K562 (cell line): ENCODE data around the gene FES. TPM values are rescaled to one million over a fixed set of nuclear protein-coding genes. Genes with fewer than 3 reads are reported as not detected.

Source experiments
- CCNT2 ChIP-seq: IDR thresholded peaks from 2 replicates; pipeline ENCODE4 v1.6.1; 2011; ENCODE audit warnings: borderline replicate concordance, low read depth, mild to moderate bottlenecking, moderate library complexity, mixed read lengths, low read length; ENCODE audit not compliant: insufficient read length; ENCODE audit errors: extremely low read depth
- CHCHD3 ChIP-seq: fragments of 250-450 bp; sonication (Bioruptor Pico); IDR thresholded peaks from 2 replicates; pipeline ENCODE4 v2.1.2; 2022; ENCODE audit warnings: mild to moderate bottlenecking
- CTCFL ChIP-seq: IDR thresholded peaks from 2 replicates; pipeline ENCODE4 v1.6.1; 2011; ENCODE audit warnings: borderline replicate concordance, low read depth, mild to moderate bottlenecking, moderate library complexity, low read length; ENCODE audit not compliant: insufficient read depth, poor library complexity, severe bottlenecking
- HDAC3 ChIP-seq: fragments of 450-650 bp; IDR thresholded peaks from 2 replicates; pipeline ENCODE4 v1.6.1; 2018; ENCODE audit warnings: borderline replicate concordance, mild to moderate bottlenecking, moderate library complexity; ENCODE audit not compliant: partially characterized antibody
- KHSRP ChIP-seq: fragments of 450-650 bp; IDR thresholded peaks from 2 replicates; pipeline ENCODE4 v1.6.1; 2017
- MTA1 ChIP-seq: fragments of 450-650 bp; IDR thresholded peaks from 2 replicates; pipeline ENCODE4 v1.6.1; 2017; ENCODE audit warnings: borderline replicate concordance
- MYBL2 ChIP-seq, 2 experiments: fragments of 450-650 bp in 1 of 2; sonication (generic) in 1 of 2; formaldehyde crosslinking in 1 of 2; IDR thresholded peaks; 2 replicates each; pipeline versions ENCODE4 v1.6.1 to v1.8.1; 2017 to 2022; ENCODE audit warnings: borderline replicate concordance in 1 of 2, inconsistent platforms in 1 of 2, low read depth in 1 of 2, mild to moderate bottlenecking in 1 of 2, missing genetic modification reagents in 1 of 2, moderate library complexity in 1 of 2
- NCOA6 ChIP-seq: fragments of 450-650 bp; IDR thresholded peaks from 2 replicates; pipeline ENCODE4 v1.6.1; 2017; ENCODE audit warnings: mild to moderate bottlenecking
- PTBP1 ChIP-seq: fragments of 200-400 bp; formaldehyde crosslinking; IDR thresholded peaks from 2 replicates; pipeline ENCODE4 v1.6.1; 2017; ENCODE audit warnings: low read depth, low read length
- TAF1 ChIP-seq: IDR thresholded peaks from 2 replicates; pipeline ENCODE4 v1.6.1; 2011; ENCODE audit warnings: mild to moderate bottlenecking, low read length, moderate library complexity; ENCODE audit not compliant: insufficient read depth, control insufficient read depth, severe bottlenecking; ENCODE audit errors: extremely low read depth
- TAF15 ChIP-seq: fragments of 200-400 bp; formaldehyde crosslinking; IDR thresholded peaks from 2 replicates; pipeline ENCODE4 v1.6.1; 2017; ENCODE audit warnings: mild to moderate bottlenecking, low read depth, low read length, moderate library complexity
- TSC22D4 ChIP-seq: fragments of 450-650 bp; IDR thresholded peaks from 2 replicates; pipeline ENCODE4 v1.6.1; 2016; ENCODE audit warnings: missing genetic modification characterization, missing biosample characterization, control low read depth
- ZHX1 ChIP-seq: fragments of 150-350 bp; conservative IDR thresholded peaks from 2 replicates; pipeline ENCODE4 v1.6.1; 2014; ENCODE audit warnings: low read length
- ZNF24 ChIP-seq: fragments of 450-650 bp; IDR thresholded peaks from 2 replicates; pipeline ENCODE4 v1.6.1; 2016
- ZNF324 ChIP-seq: fragments of 250-450 bp; sonication (Bioruptor Pico); IDR thresholded peaks from 2 replicates; pipeline ENCODE4 v1.4.0; 2020; ENCODE audit warnings: mild to moderate bottlenecking
- ZNF583 ChIP-seq: fragments of 250-450 bp; sonication (Bioruptor Pico); IDR thresholded peaks from 2 replicates; pipeline ENCODE4 v1.4.0; 2020
- polyA plus RNA-seq, 8 experiments: library from polyadenylated mRNA; depleted of rRNA in 4 of 8; stranded (reverse) in 5 of 8; unstranded in 3 of 8; fragments of >200 nt; fragmentation: Nextera tagmentation in 2 of 8; fragmentation: Illumina TruSeq in 1 of 8; extraction: Ambion mirVana in 2 of 8; extraction: Trizol in 1 of 8; gene quantifications; 2 replicates each; pipeline versions ENCODE4 v1.2.1 to v1.2.3, GENCODE V29; 2011 to 2014; ENCODE audit warnings: inconsistent platforms in 1 of 8, missing spikeins in 1 of 8
- total RNA-seq, 7 experiments: library from RNA; depleted of rRNA in 6 of 7; stranded (reverse); fragments of >200 nt in 6 of 7; fragmentation: Illumina TruSeq in 2 of 7; extraction: Trizol in 2 of 7; gene quantifications; 2 replicates each; pipeline versions ENCODE4 v1.2.1 to v1.2.3, GENCODE V29; 2011 to 2021; ENCODE audit warnings: low replicate concordance in 1 of 7
- TF ChIP-seq, protein P1 (sequence below): sonication (generic); formaldehyde crosslinking; IDR thresholded peaks from 2 replicates; pipeline ENCODE4 v1.8.0; 2023; ENCODE audit warnings: mild to moderate bottlenecking, missing genetic modification reagents
- TF ChIP-seq, protein P2 (sequence below): fragments of 250-450 bp; sonication (Bioruptor Pico); IDR thresholded peaks from 2 replicates; pipeline ENCODE4 v1.8.0; 2021; ENCODE audit warnings: moderate library complexity, mild to moderate bottlenecking, inconsistent platforms

FES gene
- total and polyA plus RNA-seq, 9 of the 15 experiments (the other 6 are each of a cell fraction or from before 2014, with no cell fraction given): 0.38 to 2.6 (median 0.82) TPM

DNA sequence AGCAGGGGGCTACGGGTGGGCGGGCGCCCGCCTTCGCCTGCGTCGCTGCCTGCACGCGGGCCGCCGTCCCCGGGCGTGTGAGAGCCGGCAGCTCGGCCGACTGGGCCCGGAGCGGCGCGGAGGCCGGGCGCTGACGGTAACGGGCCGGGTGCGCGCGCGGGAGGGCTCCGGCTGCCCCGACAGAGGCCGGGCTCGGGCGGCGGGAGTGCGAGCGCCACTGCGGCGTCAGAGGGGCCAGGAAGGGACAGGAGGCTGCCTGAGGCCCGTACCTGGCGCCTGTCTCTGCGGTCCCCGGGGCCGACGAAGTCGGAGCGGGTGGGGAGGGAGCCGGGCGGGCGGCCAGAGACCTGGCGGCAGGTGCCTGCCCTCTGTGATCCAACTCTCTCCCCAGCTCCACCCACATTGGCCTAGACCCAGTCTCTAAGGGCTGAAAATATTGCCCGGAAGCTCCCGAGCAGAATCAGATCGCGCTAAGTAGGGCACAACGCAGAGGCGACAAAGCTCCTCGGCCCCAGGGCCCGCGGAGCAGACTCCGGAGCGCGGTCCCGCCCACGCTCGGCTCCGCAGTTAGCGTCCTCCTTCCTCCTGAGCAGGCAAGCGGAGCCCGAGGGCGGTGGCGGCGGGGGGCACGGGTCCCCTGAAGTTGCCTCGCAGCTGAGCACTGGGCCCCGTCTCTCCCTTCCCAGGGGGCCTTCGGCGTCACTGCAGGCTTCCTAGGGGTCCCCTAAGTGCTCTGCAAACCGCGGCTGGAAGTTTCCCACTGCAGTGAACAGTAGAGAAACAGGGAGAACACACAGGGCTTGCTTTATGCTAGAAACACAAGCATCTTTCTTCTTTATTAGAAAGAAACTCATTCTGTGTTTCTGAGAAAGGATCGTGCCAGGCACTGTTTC lies 18.8 kb downstream of the FES start, which contains the start of gene MAN2A2 (continued):
- TF ChIP-seq, protein P1, sequence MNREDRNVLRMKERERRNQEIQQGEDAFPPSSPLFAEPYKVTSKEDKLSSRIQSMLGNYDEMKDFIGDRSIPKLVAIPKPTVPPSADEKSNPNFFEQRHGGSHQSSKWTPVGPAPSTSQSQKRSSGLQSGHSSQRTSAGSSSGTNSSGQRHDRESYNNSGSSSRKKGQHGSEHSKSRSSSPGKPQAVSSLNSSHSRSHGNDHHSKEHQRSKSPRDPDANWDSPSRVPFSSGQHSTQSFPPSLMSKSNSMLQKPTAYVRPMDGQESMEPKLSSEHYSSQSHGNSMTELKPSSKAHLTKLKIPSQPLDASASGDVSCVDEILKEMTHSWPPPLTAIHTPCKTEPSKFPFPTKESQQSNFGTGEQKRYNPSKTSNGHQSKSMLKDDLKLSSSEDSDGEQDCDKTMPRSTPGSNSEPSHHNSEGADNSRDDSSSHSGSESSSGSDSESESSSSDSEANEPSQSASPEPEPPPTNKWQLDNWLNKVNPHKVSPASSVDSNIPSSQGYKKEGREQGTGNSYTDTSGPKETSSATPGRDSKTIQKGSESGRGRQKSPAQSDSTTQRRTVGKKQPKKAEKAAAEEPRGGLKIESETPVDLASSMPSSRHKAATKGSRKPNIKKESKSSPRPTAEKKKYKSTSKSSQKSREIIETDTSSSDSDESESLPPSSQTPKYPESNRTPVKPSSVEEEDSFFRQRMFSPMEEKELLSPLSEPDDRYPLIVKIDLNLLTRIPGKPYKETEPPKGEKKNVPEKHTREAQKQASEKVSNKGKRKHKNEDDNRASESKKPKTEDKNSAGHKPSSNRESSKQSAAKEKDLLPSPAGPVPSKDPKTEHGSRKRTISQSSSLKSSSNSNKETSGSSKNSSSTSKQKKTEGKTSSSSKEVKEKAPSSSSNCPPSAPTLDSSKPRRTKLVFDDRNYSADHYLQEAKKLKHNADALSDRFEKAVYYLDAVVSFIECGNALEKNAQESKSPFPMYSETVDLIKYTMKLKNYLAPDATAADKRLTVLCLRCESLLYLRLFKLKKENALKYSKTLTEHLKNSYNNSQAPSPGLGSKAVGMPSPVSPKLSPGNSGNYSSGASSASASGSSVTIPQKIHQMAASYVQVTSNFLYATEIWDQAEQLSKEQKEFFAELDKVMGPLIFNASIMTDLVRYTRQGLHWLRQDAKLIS (CRISPR knock-in tag): peak; percentile 72; the same call in 1 of the 2 replicates
- TF ChIP-seq ZNF324 (CRISPR knock-in tag) (no peak), MTA1 (no peak), ZHX1 (no peak), NCOA6 (no peak), CHCHD3 (CRISPR knock-in tag) (no peak; the same call in 1 of the 2 replicates), MYBL2 (IDR thresholded peaks at IDR 0.05; ENCODE audit: low read depth) (no peak), MYBL2 (CRISPR knock-in tag; IDR thresholded peaks at IDR 0.05; ENCODE audit: borderline replicate concordance) (no peak), HDAC3 (no peak), ZNF24 (peak; percentile 54; the same call in 1 of the 2 replicates), PTBP1 (no peak), CTCFL (no peak), TSC22D4 (tag) (no peak), TAF1 (peak; percentile 95), CCNT2 (peak; percentile 54), TAF15 (no peak), KHSRP (no peak), ZNF583 (0 out of 2 replicates have a peak, but pooled peaks have one; percentile 6)
- TF ChIP-seq, protein P2, sequence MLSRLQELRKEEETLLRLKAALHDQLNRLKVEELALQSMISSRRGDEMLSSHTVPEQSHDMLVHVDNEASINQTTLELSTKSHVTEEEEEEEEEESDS (CRISPR knock-in tag): no peak
